Right lobe of liver (tissue), 6 donors: Measurements from ENCODE around the gene APBA2. TPM values are rescaled to one million over a fixed set of nuclear protein-coding genes. Genes with fewer than 3 reads are reported as not detected.
"Not testable (repeated sequence)": the region's sequence is repeated elsewhere in the genome, so short reads cannot be mapped to it uniquely, and the experiment has no call there.

Experiments
- ATAC-seq, 4 donors: fragments of 200-7000 bp; cut with Tn5 transposase; one replicate each; pipeline ENCODE4 v1.9.1; 2020; ENCODE audit warnings: mild to moderate bottlenecking in 4 of 4, moderate library complexity in 4 of 4
- DNase-seq, 3 donors: peaks; one replicate each; pipeline ENCODE4 v3.0.0-alpha.2; 2020
- H3K27ac ChIP-seq, 3 donors: fragments of 200-600 bp; one replicate each; pipeline ENCODE4 v1.8.0; 2022
- H3K27me3 ChIP-seq, 2 donors: fragments of 200-600 bp; one replicate each; pipeline ENCODE4 v1.8.0; 2022
- H3K36me3 ChIP-seq, 4 donors: fragments of 200-600 bp; sonication (generic) in 1 of 4; one replicate each; pipeline versions ENCODE4 v1.5.1 to v1.8.0; 2017 to 2022; ENCODE audit warnings: control low read depth in 1 of 4
- H3K4me1 ChIP-seq, 4 donors: fragments of 200-600 bp; sonication (generic) in 1 of 4; one replicate each; pipeline versions ENCODE4 v1.5.1 to v1.8.0; 2017 to 2022; ENCODE audit warnings: control low read depth in 1 of 4
- H3K4me3 ChIP-seq, 3 donors: fragments of 200-600 bp; one replicate each; pipeline ENCODE4 v1.8.0; 2022
- H3K9me3 ChIP-seq, 4 donors: fragments of 200-600 bp; sonication (generic) in 1 of 4; one replicate each; pipeline versions ENCODE4 v1.5.1 to v1.8.0; 2017 to 2022; ENCODE audit warnings: control low read depth in 1 of 4
- POLR2A ChIP-seq: fragments of 450-650 bp; IDR thresholded peaks from one replicate; pipeline ENCODE4 v1.6.1; 2017; ENCODE audit warnings: antibody characterized with exemption, mild to moderate bottlenecking
- WGBS: methylation state at CpG from one replicate; pipeline ENCODE4 v1.1.6; 2018; ENCODE audit warnings: low coverage, low lambda C conversion rate; ENCODE audit not compliant: insufficient coverage; ENCODE audit errors: missing lambda C conversion rate; 5-methylcytosine and 5-hydroxymethylcytosine counted together
- intact Hi-C, 2 donors: fragments of 100-400 bp; cut with DNase I; formaldehyde crosslinking; loops; one replicate each; pipeline versions ENCODE4 v1.11.2 to v1.14.1; 2022
- total RNA-seq, 6 experiments: library from RNA; depleted of rRNA in 2 of 6; stranded (reverse); fragments of >200 nt in 2 of 6; fragmentation: NEBNext Ultra II Directional in 3 of 6; extraction: Animal tissue kit (Norgen Biotek cat#: 25700) in 3 of 6; gene quantifications; one replicate each; pipeline versions ENCODE4 v1.1.0 to v1.2.4, GENCODE V29; 2016 to 2023
- TF ChIP-seq, protein P1 (sequence below), 4 donors: fragments of 200-600 bp in 3 of 4; fragments of 450-650 bp in 1 of 4; IDR thresholded peaks; one replicate each; pipeline versions ENCODE4 v1.5.1 to v1.8.0; 2016 to 2022; ENCODE audit warnings: antibody characterized with exemption in 4 of 4, mild to moderate bottlenecking in 2 of 4
- donor health status: DM: no; HTN: yes; CAD: no.
- donor health status: DM: no; HTN: no; CAD: no.
- donor health status: DM: no; HTN: no; CAD: no.
- donor health status: DM: no; HTN: yes; CAD: no.
- donor health status: DM: no; HTN: yes; CAD: no.

The APBA2 gene
- total RNA-seq, 6 experiments from 2014 or later, result 0.51 to 0.75 (median 0.69) TPM

GRCh38 chr15:29039466-29040369 lies 153.9 kb downstream of the APBA2 start:
- ATAC-seq (no peak), DNase-seq (no peak)
- H3K36me3 ChIP-seq, result no peaks in the 10 kb centered on the region
- no peak overlapping the region for H3K27ac ChIP-seq
- H3K4me1 ChIP-seq, result no peaks in the 10 kb centered on the region
- WGBS, result 57% methylated on average over 13 of the region's 13 CpGs
- intact Hi-C loops, result no loop called here
- H3K4me3 ChIP-seq, result no peak overlapping the region
- no peak for TF ChIP-seq POLR2A
- TF ChIP-seq, protein P1, sequence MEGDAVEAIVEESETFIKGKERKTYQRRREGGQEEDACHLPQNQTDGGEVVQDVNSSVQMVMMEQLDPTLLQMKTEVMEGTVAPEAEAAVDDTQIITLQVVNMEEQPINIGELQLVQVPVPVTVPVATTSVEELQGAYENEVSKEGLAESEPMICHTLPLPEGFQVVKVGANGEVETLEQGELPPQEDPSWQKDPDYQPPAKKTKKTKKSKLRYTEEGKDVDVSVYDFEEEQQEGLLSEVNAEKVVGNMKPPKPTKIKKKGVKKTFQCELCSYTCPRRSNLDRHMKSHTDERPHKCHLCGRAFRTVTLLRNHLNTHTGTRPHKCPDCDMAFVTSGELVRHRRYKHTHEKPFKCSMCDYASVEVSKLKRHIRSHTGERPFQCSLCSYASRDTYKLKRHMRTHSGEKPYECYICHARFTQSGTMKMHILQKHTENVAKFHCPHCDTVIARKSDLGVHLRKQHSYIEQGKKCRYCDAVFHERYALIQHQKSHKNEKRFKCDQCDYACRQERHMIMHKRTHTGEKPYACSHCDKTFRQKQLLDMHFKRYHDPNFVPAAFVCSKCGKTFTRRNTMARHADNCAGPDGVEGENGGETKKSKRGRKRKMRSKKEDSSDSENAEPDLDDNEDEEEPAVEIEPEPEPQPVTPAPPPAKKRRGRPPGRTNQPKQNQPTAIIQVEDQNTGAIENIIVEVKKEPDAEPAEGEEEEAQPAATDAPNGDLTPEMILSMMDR (IDR thresholded peaks at IDR 0.05), result no peak
- H3K9me3 ChIP-seq, result no peaks in the 10 kb centered on the region
- H3K27me3 ChIP-seq, result no peaks in the 10 kb centered on the region

DNA sequence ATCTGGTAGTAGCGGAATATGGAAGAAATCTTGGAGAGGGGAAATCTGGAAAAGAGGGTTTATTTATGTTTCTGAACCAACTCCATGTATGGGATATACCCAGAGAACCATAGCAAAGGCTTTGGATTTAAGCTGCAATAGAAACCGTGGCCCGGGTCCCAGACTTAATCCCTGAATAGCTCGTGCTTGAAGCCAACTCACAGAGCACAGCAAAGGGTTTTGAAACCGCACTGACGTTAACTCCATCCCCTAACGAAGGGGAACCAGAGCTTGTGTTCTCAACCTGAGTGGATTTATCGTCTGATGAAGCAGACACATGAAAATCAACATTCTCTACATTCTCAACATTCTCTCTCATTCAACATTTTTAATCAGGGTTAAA lies 154.6 kb downstream of the APBA2 start:
- no peaks in the 10 kb centered on the region for H3K9me3 ChIP-seq
- DNase-seq, result no peak
- no peaks in the 10 kb centered on the region for H3K4me1 ChIP-seq
- TF ChIP-seq, protein P1 (IDR thresholded peaks at IDR 0.05), result no peak
- TF ChIP-seq POLR2A, result no peak
- no peak overlapping the region for H3K27ac ChIP-seq
- H3K4me3 ChIP-seq, result no peak overlapping the region
- intact Hi-C loops, result no loop called here
- no peak for ATAC-seq
- 54% methylated on average over 8 of the region's 8 CpGs for WGBS
- no peaks in the 10 kb centered on the region for H3K27me3 ChIP-seq
- no peaks in the 10 kb centered on the region for H3K36me3 ChIP-seq

DNA sequence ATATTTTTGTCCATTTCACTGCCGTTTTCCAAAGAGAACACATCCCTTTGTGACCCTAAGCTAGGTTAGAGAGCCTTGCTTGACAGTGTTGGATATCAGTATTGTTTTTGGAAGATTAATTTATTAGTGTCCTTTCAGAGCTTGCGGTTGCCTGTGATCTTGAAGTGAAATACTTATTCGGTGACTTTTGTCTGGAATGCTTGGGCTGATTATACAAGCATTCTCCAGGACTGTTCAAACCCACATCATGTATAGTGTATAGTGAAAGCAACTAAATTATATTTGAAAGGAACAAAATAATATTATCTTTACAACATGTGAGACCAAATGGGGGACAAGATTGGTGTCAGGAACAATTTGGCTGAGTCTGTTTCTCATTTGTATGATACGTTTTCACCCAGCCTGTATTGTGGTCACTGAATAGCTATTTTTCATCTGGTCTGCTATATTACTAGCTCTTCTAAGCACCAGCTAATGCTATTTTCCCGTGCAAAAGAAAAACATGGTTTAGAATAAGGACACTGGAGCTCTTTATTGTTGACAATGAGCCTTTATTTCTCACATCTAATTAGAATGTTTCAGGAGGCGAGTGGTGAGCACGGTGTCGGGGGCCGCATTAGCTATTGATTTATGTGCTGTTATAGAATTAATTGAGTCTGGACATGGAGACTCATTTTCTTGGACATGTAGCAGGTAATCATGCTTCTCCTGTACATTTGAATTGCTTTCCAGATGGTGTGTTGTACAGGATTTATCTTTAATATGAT lies 158.1 kb downstream of the APBA2 start:
- no peak overlapping the region for H3K4me3 ChIP-seq
- TF ChIP-seq, protein P1 (IDR thresholded peaks at IDR 0.05), result no peak
- TF ChIP-seq POLR2A, result no peak
- DNase-seq, result no peak
- no peak for ATAC-seq
- no peaks in the 10 kb centered on the region for H3K27me3 ChIP-seq
- H3K27ac ChIP-seq, result no peak overlapping the region
- H3K4me1 ChIP-seq, result no peaks in the 10 kb centered on the region
- H3K9me3 ChIP-seq, result no peaks in the 10 kb centered on the region
- no peaks in the 10 kb centered on the region for H3K36me3 ChIP-seq
- intact Hi-C loops, result no loop called here
- WGBS, result 67% methylated on average over 8 of the region's 9 CpGs

GRCh38 chr15:29044503-29044901 lies 158.7 kb downstream of the APBA2 start:
- no peaks in the 10 kb centered on the region for H3K9me3 ChIP-seq
- ATAC-seq (no peak), DNase-seq (no peak)
- TF ChIP-seq, protein P1 (IDR thresholded peaks at IDR 0.05), result no peak
- no peak for TF ChIP-seq POLR2A
- no peak overlapping the region for H3K4me3 ChIP-seq
- H3K27me3 ChIP-seq, result no peaks in the 10 kb centered on the region
- intact Hi-C loops, result no loop called here
- no peak overlapping the region for H3K27ac ChIP-seq
- 80% methylated on average over 1 of the region's 1 CpG for WGBS
- H3K36me3 ChIP-seq, result no peaks in the 10 kb centered on the region
- H3K4me1 ChIP-seq, result no peaks in the 10 kb centered on the region

GRCh38 chr15:29045161-29045560 lies 159.4 kb downstream of the APBA2 start:
- DNase-seq, intact Hi-C loops, H3K27me3 ChIP-seq, H3K27ac ChIP-seq, H3K9me3 ChIP-seq, H3K4me3 ChIP-seq, H3K4me1 ChIP-seq, H3K36me3 ChIP-seq, ATAC-seq: not testable (repeated sequence)
- 55% methylated on average over 5 of the region's 7 CpGs for WGBS
